NCI-H2196 treated with DMSO at 0.1 percent for 48 hours (cell line): Measurements from ENCODE around the gene EVA1B.

Experiments used
- DNase-seq: peaks from one replicate; lab custom pipeline; 2025; ENCODE audit not compliant: unreplicated experiment; lab: John Stamatoyannopoulos, UW

The EVA1B gene

GRCh38 chr1:36346741-36347370, 23.4 kb upstream of the EVA1B start:
- DNase-seq, result no peak

- DNase-seq, result no peak
These were observed 21.9 kb upstream of the EVA1B start for GRCh38 chr1:36345353-36345752.

- DNase-seq, result no peak
These were observed 20.9 kb upstream of the EVA1B start for GRCh38 chr1:36344395-36344680.

DNA sequence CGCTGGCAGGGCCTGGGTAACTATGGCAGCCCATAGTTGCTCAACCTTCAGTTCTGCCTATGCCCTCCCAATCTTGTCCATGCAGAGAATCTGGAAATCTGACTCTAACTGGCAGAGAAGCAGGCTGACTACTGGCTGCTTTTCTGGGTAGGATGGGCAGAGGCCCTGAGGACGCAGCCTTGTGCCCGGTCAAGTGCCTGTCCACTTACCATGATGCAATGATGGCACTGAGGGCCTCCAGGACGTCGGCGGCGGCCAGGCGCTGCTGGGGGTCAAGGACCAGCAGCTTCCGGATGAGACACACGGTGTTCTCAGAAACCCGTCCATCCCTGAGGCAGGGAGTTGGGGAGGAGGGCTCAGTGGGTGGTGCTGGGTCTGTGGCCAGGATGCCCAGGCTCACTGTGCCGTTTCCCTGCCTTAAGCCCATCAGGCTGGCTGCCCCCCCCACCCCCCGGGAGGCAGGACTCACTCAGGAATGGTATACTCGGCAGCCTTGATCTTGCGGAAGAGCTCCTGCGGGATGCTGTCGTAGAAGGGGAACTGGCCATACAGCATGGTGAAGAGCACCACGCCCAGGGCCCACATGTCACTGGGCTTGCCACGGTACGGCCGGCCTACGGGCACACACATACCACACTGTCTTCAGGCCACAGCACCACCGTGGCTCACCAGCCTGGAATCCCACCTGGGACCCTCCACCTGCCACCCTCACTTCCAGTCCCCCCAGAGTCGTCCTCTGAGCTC, 20.4 kb upstream of the EVA1B start:
- no peak for DNase-seq

- peak; percentile 17 for DNase-seq
These were observed 19.2 kb upstream of the EVA1B start for GRCh38 chr1:36342426-36343185.

DNA sequence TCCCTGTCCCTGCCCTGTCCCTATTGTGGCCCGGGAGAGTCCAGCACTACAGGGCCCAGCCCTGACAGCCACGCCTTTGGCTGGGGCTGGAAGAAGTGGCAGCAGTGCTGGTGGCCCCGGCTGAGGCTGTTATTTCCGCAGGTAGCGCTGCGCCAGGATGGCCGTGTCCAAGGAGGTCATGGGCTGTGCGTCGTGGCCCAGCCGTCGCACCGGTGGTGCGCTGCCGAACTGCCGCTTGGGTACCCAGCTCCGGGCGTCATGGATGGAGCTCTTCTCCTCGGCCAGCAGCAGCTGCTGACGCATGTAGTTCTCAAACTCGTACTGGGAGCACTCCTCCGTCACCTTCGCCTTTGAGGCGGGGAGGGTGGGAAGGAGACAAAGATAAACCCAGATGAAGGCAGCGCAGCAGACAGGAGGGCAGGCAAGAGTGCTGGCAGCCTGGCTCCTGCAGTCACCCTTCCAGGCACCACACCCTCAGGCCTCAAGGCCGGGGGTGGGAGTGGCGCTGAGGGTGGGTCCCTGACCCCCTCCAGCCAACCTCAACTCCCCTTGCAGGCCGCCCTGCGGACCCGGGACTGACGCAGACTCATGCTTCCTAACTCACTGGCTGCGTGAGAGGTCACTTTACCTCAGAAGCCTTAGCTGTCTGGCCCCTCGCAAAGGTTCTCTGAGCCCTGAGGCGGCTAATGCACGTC, 18.3 kb upstream of the EVA1B start:
- no peak for DNase-seq

DNA sequence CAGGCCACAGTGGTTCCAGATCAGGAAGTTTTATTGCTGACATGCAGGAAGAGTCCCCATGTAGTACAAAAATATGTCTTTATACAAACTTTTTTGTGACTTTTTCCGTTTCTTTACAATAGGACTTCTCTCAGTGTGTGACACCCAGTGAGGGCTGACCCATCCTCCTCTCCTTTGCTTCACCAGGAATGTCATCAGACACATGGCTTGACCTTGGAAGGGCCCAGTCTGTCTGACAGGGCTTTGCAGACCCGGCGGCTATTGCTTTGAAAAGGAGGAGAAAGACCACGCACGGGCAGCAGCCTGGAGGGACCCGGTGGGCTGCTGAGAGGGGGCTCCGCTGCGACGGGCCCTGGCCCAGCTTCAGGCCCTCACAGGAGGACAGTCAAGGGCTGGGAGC, 16.2 kb upstream of the EVA1B start:
- no peak for DNase-seq

- no peak for DNase-seq
These were observed 15.8 kb upstream of the EVA1B start for GRCh38 chr1:36339215-36339614.

- no peak for DNase-seq
These were observed 14.4 kb upstream of the EVA1B start for GRCh38 chr1:36337830-36338229.

DNA sequence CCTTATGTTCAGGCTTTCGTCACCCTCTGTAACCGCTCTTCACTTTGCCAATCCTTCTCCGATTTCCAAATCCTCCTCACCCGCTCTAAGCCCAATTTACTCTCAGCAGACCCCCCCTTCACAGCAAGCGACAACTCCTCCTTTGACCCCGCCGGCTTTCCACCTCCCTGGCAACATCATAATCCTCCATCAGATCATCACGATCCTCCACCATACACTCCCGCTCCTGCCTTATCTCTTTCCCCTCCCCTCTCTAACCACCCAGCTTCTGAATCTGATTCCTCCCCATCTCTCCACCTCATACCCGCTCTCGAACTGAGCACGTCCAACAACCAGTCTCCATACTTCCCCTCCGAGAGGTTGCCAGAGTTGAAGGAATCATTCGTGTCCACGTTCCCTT, 7.5 kb upstream of the EVA1B start:
- DNase-seq, result no peak

- no peak for DNase-seq
These were observed 6.4 kb upstream of the EVA1B start for GRCh38 chr1:36329817-36330216.

DNA sequence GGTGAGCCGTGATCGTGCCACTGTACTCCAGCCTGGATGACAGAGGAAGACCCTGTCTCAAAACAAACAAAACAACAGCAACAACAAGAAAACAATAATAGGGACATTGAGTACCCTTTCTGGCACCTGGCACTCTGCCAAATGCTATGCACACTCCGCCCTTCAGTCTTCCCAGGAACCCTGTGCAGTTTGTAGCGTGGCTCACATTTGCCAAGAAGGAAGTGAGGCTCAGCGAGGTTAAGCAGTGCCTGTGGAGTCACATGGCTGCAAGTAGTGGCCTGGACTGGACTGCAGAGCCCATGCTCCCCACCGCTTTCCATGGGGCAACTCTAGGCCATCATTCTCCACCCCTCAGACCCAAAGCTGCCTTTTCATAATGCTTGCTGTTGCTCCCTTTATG, 5.3 kb upstream of the EVA1B start:
- no peak for DNase-seq

DNA sequence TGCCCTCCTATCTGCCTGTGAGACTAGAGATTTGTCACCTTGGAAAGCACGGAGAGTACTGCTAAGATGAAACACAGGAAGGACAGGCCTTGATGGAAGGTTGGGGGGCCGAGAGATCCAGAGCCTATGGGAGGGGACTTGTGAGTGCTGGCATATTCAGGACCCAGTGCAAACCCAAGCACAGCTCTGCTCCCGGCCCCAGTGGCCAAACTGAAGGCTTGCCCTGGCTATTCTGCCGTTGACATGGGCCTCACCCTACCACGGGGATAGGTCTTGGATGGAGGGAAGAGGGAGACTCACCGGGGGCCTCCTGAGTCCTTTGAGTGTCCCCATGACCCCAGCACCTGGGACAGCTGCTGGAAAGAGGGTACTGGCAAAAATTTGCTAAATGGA, 4.6 kb upstream of the EVA1B start:
- DNase-seq, result no peak

DNA sequence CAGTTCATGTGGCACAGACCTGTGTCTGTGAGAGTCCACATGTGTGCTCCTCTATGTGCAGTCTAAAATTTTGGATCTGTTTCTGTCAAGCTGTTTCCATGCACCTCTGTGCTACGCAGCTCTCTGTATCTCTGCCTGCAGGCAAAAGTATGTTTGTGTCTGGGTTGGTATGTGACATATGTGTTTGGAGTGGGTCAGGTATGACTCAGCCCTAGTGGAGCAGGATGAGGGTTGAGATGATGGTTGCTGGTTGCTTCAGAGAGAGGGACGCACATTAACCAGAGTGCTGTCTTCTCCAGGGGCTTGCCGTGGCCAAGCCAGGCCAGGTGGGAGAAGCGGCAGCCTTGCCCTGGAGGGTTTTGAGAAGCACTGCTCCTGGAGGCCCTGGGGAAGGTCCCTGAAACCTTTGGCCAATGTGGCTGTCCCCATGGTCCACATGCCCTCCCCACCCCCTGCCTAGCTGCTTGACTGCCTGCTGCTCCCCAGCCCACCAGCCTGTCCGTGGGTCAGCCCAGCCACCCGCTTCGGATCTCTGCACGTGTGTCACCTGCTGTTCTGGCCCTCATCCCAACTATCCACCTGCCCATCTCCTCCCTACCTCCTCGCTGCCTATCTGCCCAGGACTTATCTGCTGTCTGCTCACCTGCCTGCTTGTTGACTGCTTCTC, 4.1 kb upstream of the EVA1B start:
- DNase-seq, result no peak

- no peak for DNase-seq
These were observed 3.1 kb upstream of the EVA1B start for GRCh38 chr1:36326499-36326898.

- DNase-seq, result no peak
These were observed 883 bp upstream of the EVA1B start for GRCh38 chr1:36324353-36324703.

DNA sequence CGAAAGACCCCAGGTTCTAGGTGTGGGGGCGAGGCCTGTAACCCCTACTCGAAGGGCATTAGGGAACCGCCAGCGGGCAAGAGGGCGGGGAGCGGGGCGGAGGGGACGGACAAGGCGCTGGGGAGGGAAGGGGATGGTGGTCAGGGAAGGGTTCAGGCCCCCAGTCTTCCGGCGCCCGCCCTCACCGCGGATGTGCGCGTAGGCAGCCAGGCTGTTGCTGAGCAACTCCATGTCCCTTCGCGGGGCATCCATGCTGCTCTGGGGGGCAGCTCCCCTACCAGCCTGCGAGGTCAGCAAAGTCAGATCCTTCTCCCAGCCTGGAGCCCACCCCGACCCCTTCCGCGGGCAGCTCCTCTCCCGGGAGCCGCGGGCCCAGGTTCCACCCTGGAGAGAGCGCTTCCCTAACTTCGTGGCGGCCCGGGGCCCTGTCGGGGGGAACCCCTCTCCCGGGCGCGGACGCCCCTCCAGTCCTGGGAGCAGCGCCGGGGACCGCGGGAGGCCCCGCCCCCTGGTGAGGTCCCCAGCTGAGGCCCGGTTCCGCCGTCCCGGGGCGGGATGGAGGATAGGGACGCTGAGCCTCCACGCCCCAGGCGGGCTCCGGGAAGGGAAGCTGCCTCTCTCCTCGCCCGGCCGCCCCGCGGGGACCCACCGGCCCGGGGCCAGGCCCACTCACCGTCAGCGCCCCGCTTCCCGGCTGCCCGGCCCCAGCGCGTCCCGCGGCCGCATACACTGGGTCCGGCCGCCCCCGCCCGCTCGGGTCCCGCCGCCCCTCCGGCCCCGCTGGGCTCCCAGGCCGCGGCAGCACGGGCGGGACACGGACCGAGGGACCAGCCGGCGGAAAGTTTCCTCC, 434 bp downstream of the EVA1B start:
- no peak for DNase-seq

DNA sequence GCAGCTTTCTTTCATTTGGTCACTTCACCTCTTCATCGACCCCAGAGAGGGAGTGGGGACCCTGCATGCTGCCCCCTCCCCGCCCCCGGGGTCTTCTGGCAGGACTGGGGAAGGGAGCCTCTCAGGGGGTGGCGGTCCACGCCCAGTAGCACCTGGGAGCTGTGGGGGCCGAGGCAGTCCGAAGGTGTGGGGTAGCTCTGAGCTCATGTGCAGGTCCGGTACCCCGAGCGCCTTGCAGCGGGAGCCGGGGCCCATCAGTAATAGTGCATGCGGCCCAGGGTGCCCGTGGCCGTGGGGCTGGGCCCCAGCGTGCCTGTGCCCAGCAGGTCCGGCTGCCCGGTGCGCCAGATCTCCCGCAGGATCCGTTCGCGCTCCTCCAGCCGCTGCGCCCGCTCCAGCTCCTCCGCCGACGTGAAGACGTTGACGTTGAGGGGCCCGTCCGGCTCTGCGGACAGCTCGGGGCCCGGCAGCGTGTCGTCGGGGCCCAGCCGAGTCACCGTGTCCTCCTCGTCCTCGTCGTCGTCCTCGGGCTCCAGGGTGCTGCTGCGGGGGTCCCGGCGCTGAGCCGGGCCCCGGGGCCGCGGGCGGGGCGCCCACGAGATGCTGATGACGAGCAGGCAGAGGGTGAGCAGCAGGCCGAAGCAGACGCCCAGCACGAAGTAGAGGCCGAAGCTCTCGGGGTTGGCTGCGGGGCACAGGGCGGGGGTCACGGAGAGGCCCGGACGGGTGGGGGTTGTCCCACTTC, 1.2 kb downstream of the EVA1B start:
- no peak for DNase-seq

DNA sequence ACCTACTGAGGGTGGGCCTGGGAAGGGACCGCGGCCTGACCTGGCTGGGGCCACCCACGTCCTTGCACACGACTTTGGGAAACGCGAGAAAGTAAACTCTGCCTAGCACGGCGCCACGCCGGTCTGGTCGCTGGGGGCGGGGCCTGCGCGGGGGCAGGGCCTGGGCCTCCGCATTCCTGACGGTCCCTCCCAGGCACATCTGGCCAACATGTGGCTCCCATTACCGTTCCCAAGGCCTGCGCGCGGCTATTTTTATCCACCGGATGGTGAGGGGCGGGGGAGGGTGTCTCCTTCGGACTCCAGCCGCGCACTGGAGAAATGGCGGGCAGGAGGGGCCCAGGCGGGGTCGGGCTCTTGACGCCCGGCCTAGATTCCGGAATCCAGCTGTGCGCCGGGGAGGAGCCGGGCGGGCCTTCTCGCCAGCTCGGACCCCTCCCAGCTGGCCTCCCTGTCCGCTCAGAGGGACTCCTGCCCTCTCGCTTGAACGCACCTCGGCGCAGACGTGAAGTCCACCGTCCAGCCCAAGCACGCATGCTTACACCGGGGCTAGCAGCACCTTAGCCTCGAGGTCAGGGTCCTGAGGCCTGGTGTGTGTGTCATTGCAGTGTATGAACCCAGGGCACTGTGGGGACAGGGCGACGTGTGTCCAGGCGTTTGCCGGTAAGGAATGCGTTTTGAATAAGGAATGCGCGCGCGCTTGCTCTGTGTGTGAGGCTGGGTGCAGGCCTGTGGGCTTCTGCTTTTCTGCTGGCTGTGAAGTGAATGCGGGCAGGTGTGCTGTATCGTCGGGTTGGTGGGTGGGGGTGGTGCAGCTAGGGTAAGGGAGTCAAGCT, 2.1 kb downstream of the EVA1B start:
- DNase-seq, result no peak
